Cardiac fibroblast (primary cell): Measurements from ENCODE around the gene MZT2B.
"Not testable (repeated sequence)": the region's sequence is repeated elsewhere in the genome, so short reads cannot be mapped to it uniquely, and the experiment has no call there.

Experiments used
- DNase-seq, 2 donors: peaks; one replicate each; pipeline versions ENCODE4 v3.0.0 to v3.0.0-alpha.2; 2010; ENCODE audit warnings: low read depth in 2 of 2
- H3K4me3 ChIP-seq, 2 donors: replicated peaks in 1 of 2; 1 replicate in 1 of 2; 2 replicates in 1 of 2; pipeline ENCODE4 v1.5.1; 2011; ENCODE audit warnings: low read depth in 2 of 2, low read length in 2 of 2, mild to moderate bottlenecking in 2 of 2, moderate library complexity in 1 of 2
- TF ChIP-seq, protein P1 (sequence below): IDR thresholded peaks from one replicate; pipeline ENCODE4 v1.5.1; 2011; ENCODE audit warnings: low read depth, mild to moderate bottlenecking, low read length, inconsistent platforms

MZT2B gene, protein sequence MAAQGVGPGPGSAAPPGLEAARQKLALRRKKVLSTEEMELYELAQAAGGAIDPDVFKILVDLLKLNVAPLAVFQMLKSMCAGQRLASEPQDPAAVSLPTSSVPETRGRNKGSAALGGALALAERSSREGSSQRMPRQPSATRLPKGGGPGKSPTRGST

DNA sequence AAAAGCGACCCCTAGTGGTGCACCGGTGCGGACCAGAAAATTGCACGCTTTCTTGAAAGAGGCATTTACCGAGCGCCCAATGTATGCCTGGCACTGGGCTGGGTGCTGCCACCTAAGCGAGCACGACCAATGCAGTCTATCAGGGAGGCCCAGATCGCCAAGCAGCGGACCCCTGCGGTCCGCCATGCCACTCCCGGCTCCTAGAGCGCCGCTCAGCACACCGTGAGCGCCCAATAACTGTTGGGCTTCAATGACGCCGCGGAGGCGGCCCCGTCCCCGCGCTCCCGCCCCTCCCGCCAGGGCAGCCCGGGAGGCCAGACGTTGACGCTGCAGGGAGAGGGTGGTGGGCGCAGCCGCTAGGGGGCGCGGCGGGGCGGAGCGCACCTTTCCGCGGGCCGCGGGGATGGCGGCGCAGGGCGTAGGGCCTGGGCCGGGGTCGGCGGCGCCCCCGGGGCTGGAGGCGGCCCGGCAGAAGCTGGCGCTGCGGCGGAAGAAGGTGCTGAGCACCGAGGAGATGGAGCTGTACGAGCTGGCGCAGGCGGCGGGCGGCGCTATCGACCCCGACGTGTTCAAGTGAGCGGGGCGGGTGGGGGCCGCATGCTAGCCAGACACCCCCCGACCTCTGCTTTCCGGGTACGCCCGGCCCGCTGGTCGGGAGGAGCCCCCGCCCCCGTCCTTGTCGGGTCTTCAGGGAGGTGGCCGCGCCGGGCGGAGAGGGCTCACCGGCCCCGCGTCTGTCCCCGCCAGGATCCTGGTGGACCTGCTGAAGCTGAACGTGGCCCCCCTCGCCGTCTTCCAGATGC, at the start of gene MZT2B:
MZT2B (plus strand) TSS at position 383 of the 803 bp plus-strand sequence; CDS start at position 404, 21 bp downstream.
- peak within 1 kb of the TSS; percentile 88 to 90 for H3K4me3 ChIP-seq
- TF ChIP-seq, protein P1, sequence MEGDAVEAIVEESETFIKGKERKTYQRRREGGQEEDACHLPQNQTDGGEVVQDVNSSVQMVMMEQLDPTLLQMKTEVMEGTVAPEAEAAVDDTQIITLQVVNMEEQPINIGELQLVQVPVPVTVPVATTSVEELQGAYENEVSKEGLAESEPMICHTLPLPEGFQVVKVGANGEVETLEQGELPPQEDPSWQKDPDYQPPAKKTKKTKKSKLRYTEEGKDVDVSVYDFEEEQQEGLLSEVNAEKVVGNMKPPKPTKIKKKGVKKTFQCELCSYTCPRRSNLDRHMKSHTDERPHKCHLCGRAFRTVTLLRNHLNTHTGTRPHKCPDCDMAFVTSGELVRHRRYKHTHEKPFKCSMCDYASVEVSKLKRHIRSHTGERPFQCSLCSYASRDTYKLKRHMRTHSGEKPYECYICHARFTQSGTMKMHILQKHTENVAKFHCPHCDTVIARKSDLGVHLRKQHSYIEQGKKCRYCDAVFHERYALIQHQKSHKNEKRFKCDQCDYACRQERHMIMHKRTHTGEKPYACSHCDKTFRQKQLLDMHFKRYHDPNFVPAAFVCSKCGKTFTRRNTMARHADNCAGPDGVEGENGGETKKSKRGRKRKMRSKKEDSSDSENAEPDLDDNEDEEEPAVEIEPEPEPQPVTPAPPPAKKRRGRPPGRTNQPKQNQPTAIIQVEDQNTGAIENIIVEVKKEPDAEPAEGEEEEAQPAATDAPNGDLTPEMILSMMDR = peak; percentile 35
- DNase-seq = peak; percentile 86 to 89

DNA sequence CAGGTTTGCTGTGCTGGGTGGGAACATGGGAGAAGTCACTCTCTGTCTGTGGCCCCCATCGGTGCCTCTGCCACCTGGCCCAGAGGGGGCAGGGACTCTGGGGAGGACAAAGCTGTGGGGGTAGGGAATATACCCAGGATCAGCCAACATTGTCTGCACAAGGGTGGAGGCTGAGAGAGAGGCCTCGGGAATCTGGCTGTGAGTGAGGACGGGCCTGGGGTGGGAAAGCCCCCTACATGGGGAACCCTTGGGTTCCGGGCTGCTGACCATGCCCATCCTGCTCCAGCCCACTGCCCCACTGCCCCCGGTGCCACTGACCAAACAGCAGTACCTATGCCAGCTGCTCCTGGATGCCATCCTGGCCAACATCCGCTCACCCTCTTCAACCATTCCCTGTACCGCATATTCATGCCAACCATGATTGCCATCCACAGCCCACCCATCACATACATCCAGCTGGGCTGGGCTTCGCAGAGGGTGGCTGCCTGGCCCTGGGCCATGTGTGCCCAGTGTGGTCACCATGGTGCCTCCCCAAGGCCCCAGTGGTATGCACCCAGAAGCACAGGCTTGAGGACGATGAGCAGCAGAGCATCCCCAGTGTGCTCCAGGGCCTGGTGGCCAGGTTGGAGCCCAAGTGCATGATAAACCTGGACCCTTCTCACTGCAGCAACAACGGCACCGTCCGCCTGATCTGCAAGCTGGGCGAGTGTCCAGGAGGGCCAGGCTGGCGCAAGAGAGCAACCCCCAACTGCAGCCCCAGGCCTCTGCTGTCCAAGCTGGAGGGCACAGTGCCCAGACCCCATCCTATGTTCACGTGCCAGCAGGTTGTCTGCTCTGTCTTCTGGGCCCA, 46.1 kb upstream of the MZT2B start:
- DNase-seq = no peak
- TF ChIP-seq, protein P1 = no peak
- no peak overlapping the region for H3K4me3 ChIP-seq

DNA sequence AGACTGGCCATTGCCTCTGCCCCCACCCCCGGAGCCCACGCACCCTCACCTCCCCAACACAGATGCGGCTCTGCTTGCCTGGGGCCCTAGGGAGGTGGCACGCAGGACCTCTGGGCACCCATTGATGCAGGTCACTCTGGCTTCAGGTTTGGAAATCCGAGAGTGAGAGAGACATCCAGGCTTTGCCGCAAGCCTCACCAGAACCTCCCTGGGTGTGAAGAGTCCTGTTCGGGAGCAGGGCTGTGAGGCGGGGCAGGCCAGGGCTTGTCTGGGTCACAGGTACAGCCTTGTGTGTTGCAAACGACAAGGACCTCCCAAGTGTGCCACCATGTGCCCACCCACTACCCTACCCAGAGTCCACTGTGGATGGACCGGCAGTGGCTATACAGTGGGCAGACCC, 45.5 kb upstream of the MZT2B start:
- not testable (repeated sequence) for H3K4me3 ChIP-seq, DNase-seq

DNA sequence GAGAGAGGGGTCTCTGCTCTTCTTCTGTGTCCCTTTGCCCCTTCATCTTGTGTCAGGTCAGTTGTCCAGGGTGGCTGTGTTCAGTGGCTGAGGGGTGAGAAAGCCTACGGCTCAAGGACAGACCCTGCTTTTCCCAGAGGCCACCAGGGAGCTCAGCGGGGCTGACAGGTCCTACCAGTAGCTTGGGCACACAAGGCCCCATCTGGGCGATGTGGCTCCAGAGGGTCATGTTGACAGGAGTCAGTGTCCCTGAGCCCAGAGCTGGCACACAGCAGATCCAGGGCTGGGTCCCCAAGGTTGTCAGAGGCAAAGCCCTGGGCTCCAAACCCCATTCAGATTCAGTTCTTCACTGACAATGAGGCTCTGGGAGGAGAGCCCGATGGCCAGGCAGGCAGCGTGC, 44.9 kb upstream of the MZT2B start:
- not testable (repeated sequence) for DNase-seq

DNA sequence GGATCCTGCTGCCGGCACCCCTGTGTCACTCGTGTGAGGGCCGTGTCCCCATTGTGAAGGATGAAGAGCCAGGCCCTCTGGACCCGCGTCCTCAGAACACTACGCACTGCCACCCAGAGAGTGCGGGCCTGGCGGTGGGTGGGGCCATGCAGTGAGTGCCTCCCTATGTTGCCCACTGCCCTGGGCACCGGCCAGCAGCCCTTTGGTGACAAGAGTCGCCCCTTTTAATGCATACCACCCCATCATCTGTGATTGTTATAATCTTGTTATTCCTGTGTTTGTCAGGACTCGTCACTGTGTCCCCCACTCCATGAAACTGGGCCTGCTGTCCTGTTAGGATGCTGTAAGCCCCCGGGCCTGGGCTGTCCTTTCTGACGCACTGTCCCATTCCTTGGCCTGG, 43.7 kb upstream of the MZT2B start:
- not testable (repeated sequence) for H3K4me3 ChIP-seq

More for the DNA sequence above, 44.9 kb upstream of the MZT2B start:
- not testable (repeated sequence) for H3K4me3 ChIP-seq

DNA sequence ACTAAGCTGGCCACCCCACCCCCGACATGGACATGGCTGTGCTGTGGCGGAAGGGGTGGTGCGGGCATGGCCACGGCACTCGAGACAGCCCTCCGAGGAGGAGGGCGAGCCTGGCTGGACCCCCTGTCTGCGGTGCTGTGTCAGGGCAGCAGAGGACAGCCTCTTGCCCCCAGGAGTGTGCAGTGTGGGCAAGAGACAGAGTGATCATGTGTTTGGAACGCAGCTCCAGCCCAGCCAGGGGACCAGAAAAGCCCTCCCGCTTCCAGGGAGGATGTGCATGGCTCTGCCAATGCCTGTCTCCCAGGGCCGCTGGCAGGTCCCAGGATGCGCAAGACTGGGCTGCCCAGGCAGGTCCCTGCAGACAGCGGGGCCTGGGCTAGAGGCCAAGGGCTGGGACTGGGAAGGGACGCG, 43.2 kb upstream of the MZT2B start:
- not testable (repeated sequence) for DNase-seq, H3K4me3 ChIP-seq

More for the DNA sequence above, 43.7 kb upstream of the MZT2B start:
- not testable (repeated sequence) for DNase-seq

DNA sequence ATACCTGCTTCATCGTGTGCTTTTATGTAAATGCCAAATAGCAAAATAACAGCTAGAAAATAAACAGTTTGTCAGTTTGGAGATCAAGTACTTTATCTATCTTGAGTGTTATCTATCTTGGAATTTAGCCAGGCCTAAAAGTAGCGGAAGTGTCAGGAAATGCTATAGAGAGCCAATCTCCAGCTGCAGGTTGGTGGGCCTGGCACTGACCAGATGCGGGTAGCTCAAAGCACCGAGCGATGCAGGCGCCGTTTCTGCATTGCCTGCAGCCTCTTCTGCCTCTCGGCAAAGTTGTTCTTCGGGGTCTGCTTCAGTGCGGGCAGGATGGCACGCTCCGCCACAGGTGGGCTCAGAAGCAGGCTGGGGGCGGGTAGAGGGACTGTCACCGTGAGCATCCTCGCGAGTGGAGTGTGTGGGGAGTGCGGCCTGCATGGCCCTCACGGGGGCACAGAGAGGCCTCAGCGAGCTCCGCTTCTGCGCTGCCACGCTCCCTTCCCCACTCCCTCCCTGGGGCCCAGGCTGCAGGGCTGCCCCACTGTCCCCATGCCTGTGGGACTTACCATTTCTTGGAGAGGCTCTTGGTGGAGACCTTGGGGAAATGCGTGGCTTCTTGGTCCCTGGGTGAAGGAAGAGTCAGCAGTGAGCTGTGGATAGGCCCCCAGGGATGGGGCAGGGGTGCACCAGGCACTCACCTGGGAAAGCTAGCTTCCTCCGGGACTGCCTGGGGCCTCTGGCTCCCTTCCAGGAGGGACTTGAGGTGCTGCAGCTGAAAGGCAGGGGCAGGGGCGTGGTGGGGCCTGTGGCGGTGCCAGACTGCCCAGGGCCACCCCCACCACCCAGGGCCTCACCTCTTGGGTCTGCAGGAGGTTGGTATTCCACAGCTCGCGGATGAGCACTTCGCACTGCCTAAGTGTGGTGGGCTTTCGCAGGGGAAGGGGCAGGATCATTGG, 42.5 kb upstream of the MZT2B start:
- DNase-seq = not testable (repeated sequence)

DNA sequence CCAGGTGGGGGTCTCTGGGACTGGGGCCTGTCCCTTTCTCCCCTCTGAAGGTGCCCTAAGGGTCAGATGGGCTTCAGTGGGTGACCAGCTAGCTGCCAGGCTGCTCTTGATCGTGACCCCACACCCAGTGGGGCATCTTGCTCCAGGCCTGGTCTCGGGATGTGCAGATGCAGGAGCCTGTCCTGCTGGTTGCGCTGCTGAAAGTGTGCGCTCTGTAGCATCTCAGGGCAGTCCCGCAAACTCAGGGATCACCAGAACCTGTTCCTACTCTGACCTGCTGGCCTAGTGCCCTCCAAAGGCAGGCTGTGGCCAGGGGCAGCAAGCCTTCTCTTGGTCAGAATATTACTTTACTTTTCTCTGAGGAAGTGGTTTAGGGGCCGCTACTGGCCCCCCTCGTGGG, 41.5 kb upstream of the MZT2B start:
- not testable (repeated sequence) for DNase-seq, H3K4me3 ChIP-seq

More for the DNA sequence above, 42.5 kb upstream of the MZT2B start:
- H3K4me3 ChIP-seq = not testable (repeated sequence)

DNA sequence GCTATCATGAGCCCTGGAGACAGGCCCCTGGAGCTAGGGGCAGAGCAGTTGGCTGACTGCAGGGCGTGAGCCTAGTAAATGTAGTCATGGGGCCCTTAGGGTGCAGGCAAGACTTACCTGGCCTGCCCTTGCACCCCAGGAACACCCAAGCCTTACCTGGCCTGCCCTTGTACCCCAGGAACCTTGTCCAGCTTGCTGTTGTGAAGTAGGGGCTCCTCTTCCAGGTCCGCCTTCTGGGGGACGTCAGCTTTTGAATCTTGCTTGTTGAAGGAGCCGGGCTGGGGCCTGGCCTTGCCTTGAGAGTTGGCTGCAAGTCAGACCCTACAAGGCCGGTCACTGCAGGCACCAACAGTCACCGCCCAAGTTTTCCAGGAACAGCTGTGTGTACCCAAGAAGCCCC, 41.1 kb upstream of the MZT2B start:
- not testable (repeated sequence) for DNase-seq, H3K4me3 ChIP-seq

DNA sequence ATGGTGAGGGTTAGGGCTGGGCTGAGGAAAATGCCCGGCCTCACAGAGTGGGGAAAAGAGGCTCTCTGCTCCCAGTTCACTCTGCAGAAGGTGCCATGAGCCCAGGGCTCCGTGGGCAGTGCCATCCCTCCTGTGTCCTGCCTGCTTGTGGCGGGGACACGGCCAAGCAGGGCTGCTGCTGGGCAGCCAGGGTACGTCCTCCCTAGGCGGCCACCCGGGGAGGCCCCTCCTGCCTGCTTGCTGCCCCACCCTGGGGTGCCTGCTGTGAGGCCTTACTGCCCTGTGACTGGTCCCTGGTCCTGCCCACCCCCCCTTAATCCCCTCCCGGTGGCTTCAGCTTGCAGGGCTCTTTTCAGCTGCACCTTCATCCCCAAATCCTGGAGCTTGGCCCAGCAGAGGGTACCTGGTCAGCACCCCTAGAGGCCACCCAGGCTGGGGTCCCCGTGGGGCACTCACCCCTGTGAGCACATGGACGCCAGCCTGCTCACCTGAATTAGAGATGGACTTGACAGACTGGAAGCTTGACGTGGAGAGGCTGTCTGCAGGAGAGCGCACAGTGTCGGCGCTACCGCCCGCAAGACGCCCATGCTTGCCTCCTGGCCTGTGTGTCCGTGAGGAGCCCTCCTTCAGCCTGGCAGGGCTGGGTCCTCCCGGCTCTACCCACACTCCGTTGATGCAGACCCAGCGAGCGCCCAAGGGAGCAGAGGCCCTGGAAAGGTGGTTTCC, 40.3 kb upstream of the MZT2B start:
- not testable (repeated sequence) for DNase-seq, H3K4me3 ChIP-seq

DNA sequence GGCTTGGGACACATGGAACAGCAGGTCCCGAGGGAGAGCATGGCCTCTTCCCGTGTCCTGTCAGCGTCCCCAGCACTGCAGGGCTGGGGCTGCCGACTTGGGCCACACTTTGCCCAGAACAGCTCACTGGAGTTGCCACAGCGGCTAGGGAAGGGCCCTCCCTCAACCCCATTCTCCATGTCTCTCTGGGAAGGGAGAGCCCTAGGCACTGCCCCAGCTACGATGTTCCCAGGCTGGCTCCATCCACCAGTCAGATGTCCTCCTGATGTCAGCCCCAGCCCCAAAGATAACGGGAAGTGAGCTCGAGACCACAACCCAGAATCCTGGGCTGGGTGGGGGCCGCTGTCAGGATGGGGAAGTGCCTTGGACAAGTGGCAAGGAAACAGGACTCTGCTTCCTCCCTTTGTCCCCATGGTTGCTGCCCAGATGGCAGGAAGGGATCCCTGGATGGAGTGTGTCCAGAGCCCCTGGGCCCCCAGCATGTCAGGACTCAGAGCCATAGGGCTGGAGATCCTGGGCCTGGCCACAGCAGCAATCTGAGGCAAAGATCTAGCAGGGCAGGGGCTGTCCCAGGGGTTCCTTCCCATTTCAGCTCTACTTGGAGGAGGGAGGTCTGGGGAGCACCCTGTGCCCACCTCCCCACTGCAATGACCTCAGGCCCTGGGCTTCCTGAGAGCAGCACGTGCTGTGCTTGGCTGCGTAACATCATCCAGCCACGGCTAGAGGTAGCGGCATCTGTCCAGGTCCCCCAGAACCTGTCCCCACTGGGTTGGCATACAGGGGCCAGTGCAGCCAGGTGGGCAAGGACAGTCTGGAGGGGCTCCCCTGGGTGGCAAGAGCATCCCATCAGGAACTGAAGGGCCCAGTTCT, 39.4 kb upstream of the MZT2B start:
- not testable (repeated sequence) for H3K4me3 ChIP-seq, DNase-seq

DNA sequence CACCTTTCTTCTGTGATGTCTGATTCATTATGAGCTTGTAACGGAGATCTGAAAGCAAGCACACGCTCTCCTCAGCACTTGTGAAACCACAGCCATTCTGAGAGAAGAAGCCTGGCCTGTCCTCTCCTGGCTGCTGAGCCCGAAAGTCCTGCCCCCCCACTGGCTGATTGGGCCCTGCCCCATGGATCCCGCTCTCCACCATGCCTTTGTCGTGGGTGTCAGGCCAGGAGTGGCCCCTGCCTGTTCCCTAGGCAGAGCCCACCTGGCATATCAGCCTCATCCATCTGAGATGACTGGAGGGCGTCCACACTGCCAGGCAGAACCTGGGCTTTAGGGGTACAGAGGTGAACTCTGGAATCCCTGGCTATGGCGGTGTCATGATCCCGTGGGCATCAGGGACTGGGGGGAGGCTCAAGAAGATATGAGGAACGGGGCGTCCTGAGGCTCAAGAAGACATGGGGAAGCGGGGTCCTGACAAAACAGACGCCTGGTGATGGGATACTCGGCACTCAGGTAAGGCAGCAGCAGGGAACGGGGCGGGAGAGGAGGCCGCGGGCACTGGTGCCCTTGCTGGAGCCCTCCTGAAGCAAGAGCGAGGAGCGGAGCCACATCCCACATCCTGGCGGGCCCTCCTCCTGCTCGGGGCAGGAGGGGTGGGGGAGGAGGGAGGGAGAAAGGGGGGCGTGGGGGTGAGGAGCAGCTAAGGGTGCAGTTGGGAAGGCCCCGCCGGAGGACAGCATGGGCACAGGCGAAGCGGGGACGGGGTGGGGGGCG, 38.6 kb upstream of the MZT2B start:
- not testable (repeated sequence) for H3K4me3 ChIP-seq
- DNase-seq = peak in 1 of 2 donors; percentile 18
